ENCODE data around the gene PPP2R5E. TPM values are rescaled to one million over a fixed set of nuclear protein-coding genes. Genes with fewer than 3 reads are reported as not detected.

PPP2R5E gene
- total RNA-seq, 1 donor from 2014 or later, result 72.0 TPM

- Mint-ChIP-seq H3K27ac (no peak overlapping the region), H3K4me3 (no peak overlapping the region), H3K27me3 (ENCODE audit: insufficient read depth, low read depth) (peaks cover 4% of the 10 kb centered on the region), H3K36me3 (peaks cover 29% of the 10 kb centered on the region), H3K9me3 (no peaks in the 10 kb centered on the region), H3K4me1 (peaks cover 2% of the 10 kb centered on the region)
- no peak for TF ChIP-seq CTCF (IDR thresholded peaks at IDR 0.05)
- no peak for TF ChIP-seq EZH2phosphoT487 (IDR thresholded peaks at IDR 0.05)
- no peak for TF ChIP-seq EZH2 (IDR thresholded peaks at IDR 0.05)
- Histone ChIP-seq H3K79me2 (ENCODE audit: low read depth) (peaks cover 5% of the 10 kb centered on the region), H3F3A (ENCODE audit: low read depth) (peaks cover 7% of the 10 kb centered on the region), H2AFZ (replicated peaks) (no peak overlapping the region), H3K4me1 (no peaks in the 10 kb centered on the region), H3K4me2 (no peak overlapping the region), H3K9ac (no peak overlapping the region), H4K20me1 (ENCODE audit: low read depth) (no peaks in the 10 kb centered on the region), H3K27ac (no peak overlapping the region), H3K9me3 (ENCODE audit: low read depth) (no peaks in the 10 kb centered on the region), H3K4me3 (no peak overlapping the region), H3K27me3 (no peaks in the 10 kb centered on the region), H3K36me3 (peaks cover 3% of the 10 kb centered on the region)
- no peak for DNase-seq (ENCODE audit: low spot score)
Measured at GRCh38 chr14:63392236-63392635, 150.9 kb downstream of the PPP2R5E start.

GRCh38 chr14:63388766-63389431 is 154.3 kb downstream of the PPP2R5E start:
- Histone ChIP-seq H2AFZ (replicated peaks) (no peak overlapping the region), H3K9me3 (ENCODE audit: low read depth) (no peaks in the 10 kb centered on the region), H3K36me3 (peaks cover 4% of the 10 kb centered on the region), H3K27me3 (no peaks in the 10 kb centered on the region), H3F3A (ENCODE audit: low read depth) (peaks cover 7% of the 10 kb centered on the region), H3K27ac (no peak overlapping the region), H3K4me2 (no peak overlapping the region), H3K4me3 (no peak overlapping the region), H4K20me1 (ENCODE audit: low read depth) (no peaks in the 10 kb centered on the region), H3K9ac (no peak overlapping the region), H3K4me1 (no peaks in the 10 kb centered on the region), H3K79me2 (ENCODE audit: low read depth) (no peaks in the 10 kb centered on the region)
- no peaks in the 10 kb centered on the region for H3K9me3 Mint-ChIP-seq
- H3K27ac Mint-ChIP-seq, result no peak overlapping the region
- TF ChIP-seq EZH2phosphoT487 (IDR thresholded peaks at IDR 0.05) (no peak), EZH2 (IDR thresholded peaks at IDR 0.05) (no peak), CTCF (IDR thresholded peaks at IDR 0.05) (peak; percentile 82)
- H3K4me3 Mint-ChIP-seq, result no peak overlapping the region
- H3K4me1 Mint-ChIP-seq, result no peaks in the 10 kb centered on the region
- peaks cover 36% of the 10 kb centered on the region for H3K36me3 Mint-ChIP-seq
- H3K27me3 Mint-ChIP-seq (ENCODE audit: insufficient read depth, low read depth), result peaks cover 2% of the 10 kb centered on the region
- peak; percentile 61 for DNase-seq (ENCODE audit: low spot score)

- Histone ChIP-seq H3K79me2 (ENCODE audit: low read depth) (no peaks in the 10 kb centered on the region), H3K9ac (no peak overlapping the region), H3K4me1 (no peaks in the 10 kb centered on the region), H3K4me3 (no peak overlapping the region), H3K27me3 (no peaks in the 10 kb centered on the region), H3K36me3 (peaks cover 8% of the 10 kb centered on the region), H3K9me3 (ENCODE audit: low read depth) (no peaks in the 10 kb centered on the region), H2AFZ (replicated peaks) (no peak overlapping the region), H3K4me2 (no peak overlapping the region), H4K20me1 (ENCODE audit: low read depth) (no peaks in the 10 kb centered on the region), H3F3A (ENCODE audit: low read depth) (peaks cover 7% of the 10 kb centered on the region), H3K27ac (no peak overlapping the region)
- DNase-seq (ENCODE audit: low spot score), result no peak
- H3K9me3 Mint-ChIP-seq, result no peaks in the 10 kb centered on the region
- H3K36me3 Mint-ChIP-seq, result peaks cover 35% of the 10 kb centered on the region
- H3K27ac Mint-ChIP-seq, result no peak overlapping the region
- H3K27me3 Mint-ChIP-seq (ENCODE audit: insufficient read depth, low read depth), result peaks cover 2% of the 10 kb centered on the region
- TF ChIP-seq CTCF (IDR thresholded peaks at IDR 0.05), result no peak
- no peak for TF ChIP-seq EZH2phosphoT487 (IDR thresholded peaks at IDR 0.05)
- no peak for TF ChIP-seq EZH2 (IDR thresholded peaks at IDR 0.05)
- no peak overlapping the region for H3K4me3 Mint-ChIP-seq
- H3K4me1 Mint-ChIP-seq, result no peaks in the 10 kb centered on the region
Measured at GRCh38 chr14:63387711-63388110, 155.5 kb downstream of the PPP2R5E start.
